A549 treated with Hydrocortisone at 1 μM for 4 hours (cell line): ENCODE results near the gene TTC21B. TPM values are rescaled to one million over a fixed set of nuclear protein-coding genes. Genes with fewer than 3 reads are reported as not detected.

ENCODE experiments used
- total RNA-seq: library from RNA; stranded (reverse); fragments of 200-300 nt; extraction: Qiagen RNA extraction; gene quantifications from 5 replicates; pipeline ENCODE4 v1.2.3, GENCODE V29; 2022

The TTC21B gene
- 3.1 to 5.1 TPM (median 3.6 TPM) in 5 replicates for total RNA-seq

GRCh38 chr2:165953655-165954606 lies at the start of gene TTC21B:
Gene TTC21B (minus strand): TSS chr2:165953776. CDS start chr2:165953705, 71 bp downstream.

Other genes starting within 250 kb of the TTC21B start
- gene GALNT3, start 159.5 kb downstream of the TTC21B start, total RNA-seq = 0.06 TPM in 1 of 5 replicates, not detected in the others
- not detected in 5 replicates for gene SCN1A, start 174.2 kb upstream of the TTC21B start, total RNA-seq